Peyer's patch (tissue), 4 donors: ENCODE results near the gene MNAT1.

Source experiments
- POLR2A ChIP-seq, 2 donors: fragments of 450-650 bp; IDR thresholded peaks; one replicate each; pipeline ENCODE4 v1.5.1; 2017; ENCODE audit warnings: antibody characterized with exemption in 2 of 2, mild to moderate bottlenecking in 2 of 2, moderate library complexity in 2 of 2
- TF ChIP-seq, protein P1 (sequence below), 6 experiments: fragments of 450-650 bp in 4 of 6; fragments of 200-600 bp in 2 of 6; sonication (generic) in 1 of 6; IDR thresholded peaks; one replicate each; pipeline ENCODE4 v1.5.1; 2017 to 2019; ENCODE audit warnings: antibody characterized with exemption in 6 of 6, mild to moderate bottlenecking in 3 of 6, moderate library complexity in 1 of 6

DNA sequence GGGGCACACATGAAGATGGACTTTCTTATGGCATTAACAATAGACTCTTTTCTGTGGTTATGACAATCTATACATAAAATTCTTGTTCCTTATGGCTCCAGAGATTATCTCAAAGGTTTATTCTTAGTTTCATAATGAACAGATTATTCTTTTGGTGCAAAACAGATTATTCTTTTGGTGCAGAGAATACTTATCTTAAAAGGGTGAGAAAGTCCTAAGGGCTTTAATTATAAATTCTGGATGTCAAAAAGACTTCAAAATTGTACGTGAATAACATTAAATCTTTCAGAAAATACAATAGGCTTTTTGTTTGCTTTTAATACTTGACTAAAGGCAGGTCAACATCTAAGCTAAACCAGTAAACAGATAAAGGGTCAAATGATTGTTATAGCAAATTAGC lies 69.3 kb downstream of the MNAT1 start:
- TF ChIP-seq POLR2A (IDR thresholded peaks at IDR 0.05): no peak
- TF ChIP-seq, protein P1, sequence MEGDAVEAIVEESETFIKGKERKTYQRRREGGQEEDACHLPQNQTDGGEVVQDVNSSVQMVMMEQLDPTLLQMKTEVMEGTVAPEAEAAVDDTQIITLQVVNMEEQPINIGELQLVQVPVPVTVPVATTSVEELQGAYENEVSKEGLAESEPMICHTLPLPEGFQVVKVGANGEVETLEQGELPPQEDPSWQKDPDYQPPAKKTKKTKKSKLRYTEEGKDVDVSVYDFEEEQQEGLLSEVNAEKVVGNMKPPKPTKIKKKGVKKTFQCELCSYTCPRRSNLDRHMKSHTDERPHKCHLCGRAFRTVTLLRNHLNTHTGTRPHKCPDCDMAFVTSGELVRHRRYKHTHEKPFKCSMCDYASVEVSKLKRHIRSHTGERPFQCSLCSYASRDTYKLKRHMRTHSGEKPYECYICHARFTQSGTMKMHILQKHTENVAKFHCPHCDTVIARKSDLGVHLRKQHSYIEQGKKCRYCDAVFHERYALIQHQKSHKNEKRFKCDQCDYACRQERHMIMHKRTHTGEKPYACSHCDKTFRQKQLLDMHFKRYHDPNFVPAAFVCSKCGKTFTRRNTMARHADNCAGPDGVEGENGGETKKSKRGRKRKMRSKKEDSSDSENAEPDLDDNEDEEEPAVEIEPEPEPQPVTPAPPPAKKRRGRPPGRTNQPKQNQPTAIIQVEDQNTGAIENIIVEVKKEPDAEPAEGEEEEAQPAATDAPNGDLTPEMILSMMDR (IDR thresholded peaks at IDR 0.05): no peak
